AG09319 (cell line): Measurements from ENCODE around the gene AVPR1B.

ENCODE experiments used
- DNase-seq: peaks from one replicate; pipeline ENCODE4 v3.0.0-alpha.2; 2010; ENCODE audit warnings: low read depth; ENCODE audit errors: extremely low read depth
- CTCF ChIP-seq: IDR thresholded peaks from 2 replicates; pipeline ENCODE4 v1.5.1; 2011; ENCODE audit warnings: low read depth, mild to moderate bottlenecking, inconsistent platforms, low read length, moderate library complexity

AVPR1B gene

DNA sequence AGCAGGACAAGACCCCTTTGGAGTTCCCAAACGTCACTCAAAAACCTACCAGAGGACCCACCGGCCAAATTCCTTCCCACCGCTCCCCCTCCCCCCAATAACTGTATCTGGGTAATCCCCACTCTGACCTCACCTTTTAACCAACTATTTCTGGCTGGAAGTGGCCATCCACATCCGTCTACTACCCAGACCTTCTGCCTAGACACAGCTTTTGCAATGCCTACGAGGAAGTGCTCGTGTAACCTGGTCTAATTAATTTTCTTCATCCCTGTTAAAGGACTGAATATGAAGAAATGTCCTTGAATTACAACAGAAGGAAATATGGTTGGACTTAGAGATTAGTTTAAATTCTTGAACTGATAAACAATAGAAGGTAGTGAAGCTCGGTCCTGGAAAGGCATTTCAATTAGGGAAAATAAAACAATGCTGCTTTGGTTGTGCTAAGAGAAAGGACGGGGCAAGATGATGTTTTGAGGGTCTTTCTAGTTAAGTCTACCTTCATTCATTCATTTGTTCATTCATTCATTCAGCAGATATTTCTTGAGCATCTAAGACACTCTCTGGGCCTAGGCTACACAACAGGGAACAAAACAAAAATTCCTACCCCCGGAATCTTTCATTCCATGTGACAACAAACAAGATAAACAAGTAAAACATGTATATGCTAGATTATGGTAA is 18.8 kb downstream of the AVPR1B start:
- TF ChIP-seq CTCF: no peak
- DNase-seq: no peak

DNA sequence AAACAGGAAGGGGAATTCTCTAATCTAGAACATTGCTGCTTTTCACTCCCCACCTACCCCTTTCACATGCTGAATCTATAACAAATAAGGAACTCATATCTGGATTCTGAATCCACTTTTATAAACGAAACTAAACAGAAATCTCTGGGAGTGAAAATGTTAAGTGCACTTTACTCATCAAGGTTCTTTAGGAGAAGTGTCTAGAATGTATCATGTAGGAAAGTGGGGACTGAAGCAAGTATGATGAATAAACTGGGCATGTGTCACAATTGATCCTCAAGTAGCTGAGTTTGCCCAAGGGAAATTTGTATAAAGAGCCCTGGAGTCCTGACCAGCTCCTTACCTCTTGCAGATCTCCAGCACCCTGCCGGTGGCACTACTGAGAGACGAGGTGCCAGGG is 19.8 kb downstream of the AVPR1B start:
- DNase-seq: no peak
- TF ChIP-seq CTCF: no peak

DNA sequence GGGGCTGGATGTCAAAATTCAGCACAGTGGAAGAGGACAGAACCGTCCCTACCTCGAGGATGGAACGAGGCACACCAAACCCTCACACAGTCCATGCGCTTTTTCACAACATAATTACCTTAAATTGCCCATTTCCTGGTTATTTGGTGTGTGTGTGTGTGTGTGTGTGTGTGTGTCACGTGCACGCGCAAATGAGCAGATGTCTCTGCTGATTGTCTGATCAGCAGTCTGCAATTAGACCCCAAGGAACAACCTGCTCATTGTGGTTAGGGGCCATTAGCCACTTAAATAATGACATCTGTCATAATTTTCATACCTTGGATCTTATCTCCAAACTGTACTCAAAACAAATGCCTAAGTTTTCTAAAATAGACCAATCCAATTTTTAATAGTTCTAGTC is 23.2 kb downstream of the AVPR1B start:
- DNase-seq: no peak

DNA sequence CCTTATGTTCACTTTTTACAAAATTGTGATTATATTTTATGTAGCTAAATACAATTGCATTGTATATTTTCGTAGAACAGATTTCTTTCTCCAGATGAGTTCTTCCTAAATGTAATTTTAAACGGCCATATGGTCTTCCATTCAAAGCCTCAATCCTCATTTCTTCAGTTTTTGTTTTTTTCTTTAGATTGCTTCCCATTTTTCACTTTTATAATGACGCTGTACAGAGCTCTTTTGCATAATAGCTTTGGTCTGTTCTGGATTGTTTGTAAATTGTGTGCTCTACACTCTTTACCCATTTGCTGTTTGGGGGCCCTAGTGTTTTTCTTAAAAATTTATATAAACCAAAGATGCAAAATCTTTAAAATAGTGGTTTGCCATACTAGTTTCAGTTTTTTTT is 27.8 kb downstream of the AVPR1B start:
- no peak for DNase-seq
- no peak for TF ChIP-seq CTCF

More for the DNA sequence above, 23.2 kb downstream of the AVPR1B start:
- no peak for TF ChIP-seq CTCF

DNA sequence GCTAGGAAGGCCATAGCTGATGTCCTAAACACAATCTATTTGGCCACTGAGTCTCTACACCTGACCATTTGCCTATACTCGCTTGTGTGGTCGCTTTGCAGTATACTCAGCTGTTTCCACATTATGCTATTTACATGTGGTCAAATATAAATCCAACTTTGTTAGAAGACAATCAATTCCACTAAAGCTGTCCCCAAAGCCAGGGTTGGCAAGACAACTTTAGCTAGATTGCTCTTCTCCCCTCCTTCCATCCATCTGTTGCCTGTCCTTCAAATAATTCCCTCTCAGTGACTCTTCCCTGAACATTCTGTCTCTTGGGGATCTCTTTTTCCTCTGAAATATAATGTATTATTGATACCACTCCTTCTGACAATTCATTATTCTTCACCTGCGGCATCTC is 30.1 kb downstream of the AVPR1B start:
- no peak for DNase-seq
- TF ChIP-seq CTCF: no peak

- TF ChIP-seq CTCF: no peak
- DNase-seq: no peak
Measured at GRCh38 chr1:206083750-206084149, 33.4 kb downstream of the AVPR1B start.

DNA sequence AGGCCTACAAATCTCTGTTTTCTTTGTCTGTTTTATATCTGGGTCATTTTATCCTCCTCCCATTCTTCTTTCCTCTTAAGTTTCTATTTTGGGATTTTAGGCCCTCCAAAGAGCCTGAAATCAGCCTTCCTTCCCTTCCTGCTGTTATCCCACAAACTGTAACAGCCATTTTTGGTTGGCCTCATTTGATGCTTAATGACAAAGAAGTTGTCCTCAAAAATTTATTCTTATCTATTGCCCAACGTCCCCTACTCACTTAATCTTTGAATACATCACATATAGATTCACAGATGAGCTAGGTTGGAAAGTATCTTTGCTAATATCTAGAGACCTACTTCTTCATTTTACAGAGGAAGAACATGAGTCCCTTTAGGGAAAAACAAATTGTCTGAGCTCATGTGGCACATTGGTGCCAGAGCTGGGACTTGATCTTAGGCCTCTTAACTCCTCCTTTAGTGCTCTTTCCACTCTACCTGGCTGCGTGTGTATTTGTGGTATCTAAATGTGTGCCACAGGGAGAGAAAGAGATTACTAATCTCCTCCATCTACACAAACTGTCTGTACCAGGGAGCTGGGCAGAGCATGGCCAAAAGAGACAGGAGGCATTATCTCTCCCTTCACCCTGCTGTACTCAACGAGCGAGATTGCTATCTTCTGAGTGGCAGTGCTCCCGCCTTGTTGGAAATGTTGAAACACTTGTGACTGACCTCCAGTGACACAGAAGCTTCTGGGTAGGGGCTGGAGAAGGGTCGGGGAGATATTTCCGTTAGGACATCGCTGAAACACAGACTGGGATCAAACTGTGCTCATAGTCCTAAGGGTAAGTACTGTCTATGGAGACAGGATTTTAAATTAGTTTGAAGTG is 34.1 kb downstream of the AVPR1B start:
- TF ChIP-seq CTCF: no peak
- DNase-seq: no peak
